H1 (cell line): Measurements from ENCODE around the gene ANXA9. TPM values are rescaled to one million over a fixed set of nuclear protein-coding genes. Genes with fewer than 3 reads are reported as not detected.
A peak's percentile ranks its signal among the peaks of the same experiment; 100 is the strongest.

Source experiments
- ATF3 ChIP-seq: IDR thresholded peaks from 2 replicates; pipeline ENCODE4 v1.6.1; 2011; ENCODE audit warnings: low read depth, mild to moderate bottlenecking, low read length; ENCODE audit not compliant: insufficient read depth
- CTCF ChIP-seq, 3 experiments: IDR thresholded peaks; 1 replicate in 2 of 3; 2 replicates in 1 of 3; pipeline versions ENCODE4 v1.5.1 to v1.6.1; 2011; ENCODE audit warnings: low read length in 3 of 3, mild to moderate bottlenecking in 3 of 3, inconsistent platforms in 2 of 3, low read depth in 1 of 3, moderate library complexity in 1 of 3; ENCODE audit not compliant: insufficient read depth in 1 of 3; ENCODE audit errors: control extremely low read depth in 1 of 3
- EP300 ChIP-seq, 2 experiments: IDR thresholded peaks; 1 replicate in 1 of 2; 2 replicates in 1 of 2; pipeline ENCODE4 v1.6.1; 2011 to 2012; ENCODE audit warnings: low read depth in 2 of 2, low read length in 2 of 2, mild to moderate bottlenecking in 2 of 2, borderline replicate concordance in 1 of 2, inconsistent platforms in 1 of 2, moderate library complexity in 1 of 2
- FOSL1 ChIP-seq: IDR thresholded peaks from 2 replicates; pipeline ENCODE4 v1.6.1; 2011; ENCODE audit warnings: mild to moderate bottlenecking, low read depth, low read length, moderate library complexity; ENCODE audit not compliant: insufficient read depth
- KDM4A ChIP-seq: IDR thresholded peaks from one replicate; pipeline ENCODE4 v1.7.1; 2012; ENCODE audit warnings: low read depth, mild to moderate bottlenecking, moderate library complexity, low read length, inconsistent platforms; ENCODE audit not compliant: severe bottlenecking
- PHF8 ChIP-seq: fragments of 200-600 bp; sonication (generic); conservative IDR thresholded peaks from 2 replicates; pipeline ENCODE4 v1.7.1; 2012; ENCODE audit warnings: low read depth, mild to moderate bottlenecking, inconsistent platforms, low read length, moderate library complexity
- SAP30 ChIP-seq: fragments of 300-600 bp; sonication (generic); IDR thresholded peaks from 2 replicates; pipeline ENCODE4 v1.7.1; 2012; ENCODE audit warnings: low read length, moderate library complexity, mild to moderate bottlenecking, inconsistent platforms; ENCODE audit not compliant: insufficient read depth, insufficient replicate concordance
- SIX5 ChIP-seq: IDR thresholded peaks from 2 replicates; pipeline ENCODE4 v1.6.1; 2011; ENCODE audit warnings: mild to moderate bottlenecking, low read depth, low read length
- TBP ChIP-seq: IDR thresholded peaks from 2 replicates; pipeline ENCODE4 v1.6.1; 2011; ENCODE audit warnings: low read depth, low read length, improper control_type of control experiment
- polyA plus RNA-seq, 7 experiments: library from polyadenylated mRNA; depleted of rRNA in 3 of 7; stranded (reverse) in 5 of 7; unstranded in 2 of 7; fragments of >200 nt in 5 of 7; fragments of 200-250 nt in 2 of 7; gene quantifications; 1 replicate in 5 of 7; 2 replicates in 1 of 7; 4 replicates in 1 of 7; pipeline versions ENCODE4 v1.2.1 to v1.2.3, GENCODE V29; 2011 to 2013; ENCODE audit warnings: missing spikeins in 2 of 7, mixed read lengths in 2 of 7
- total RNA-seq: library from RNA; stranded (reverse); fragmentation: NEBNext Ultra II Directional; extraction: Animal tissue kit (Norgen Biotek cat#: 25700); gene quantifications from 2 replicates; pipeline ENCODE4 v1.2.1, GENCODE V29; 2021
- TF ChIP-seq, protein P1 (sequence below): IDR thresholded peaks from 2 replicates; pipeline ENCODE4 v1.6.1; 2012; ENCODE audit warnings: inconsistent platforms
- TF ChIP-seq, protein P2 (sequence below): IDR thresholded peaks from 2 replicates; pipeline ENCODE4 v1.6.1; 2012; ENCODE audit warnings: low read length, inconsistent platforms

ANXA9 gene
- total and polyA plus RNA-seq, 2 of the 8 experiments (the other 6 are each of a cell fraction or from before 2014, with no cell fraction given), result 1.8 to 3.5 TPM

DNA sequence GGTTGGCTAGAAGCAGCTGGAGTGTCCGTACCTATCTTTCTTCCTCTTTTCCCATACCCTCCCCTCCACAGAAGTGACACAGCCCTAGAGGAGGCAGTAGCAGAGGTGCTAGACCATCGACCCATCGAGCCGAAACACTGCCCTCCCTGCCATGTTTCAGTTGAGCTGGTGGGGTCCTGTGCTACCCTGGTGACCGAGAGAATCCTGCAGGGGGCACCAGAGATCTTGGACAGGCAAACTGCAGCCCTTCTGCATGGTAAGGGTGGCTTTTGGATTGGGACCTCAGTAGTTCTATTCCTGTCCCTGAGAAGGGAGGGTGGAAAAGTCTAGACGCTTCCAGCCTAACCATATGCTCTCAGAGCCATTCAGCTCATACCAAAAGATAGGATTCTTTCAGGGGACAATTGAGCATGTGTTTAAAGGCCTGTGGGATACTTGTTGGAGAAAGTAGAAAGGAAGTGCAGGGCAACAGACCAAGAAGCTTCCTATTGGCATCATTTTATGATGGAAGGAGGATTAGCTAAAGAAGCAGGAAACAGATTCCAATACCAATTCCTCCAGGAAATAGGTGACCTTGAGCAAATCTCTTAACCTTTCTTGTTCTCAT lies 42.6 kb downstream of the ANXA9 start (continued):
- TF ChIP-seq KDM4A, result no peak
- no peak for TF ChIP-seq SAP30
- TF ChIP-seq, protein P1, sequence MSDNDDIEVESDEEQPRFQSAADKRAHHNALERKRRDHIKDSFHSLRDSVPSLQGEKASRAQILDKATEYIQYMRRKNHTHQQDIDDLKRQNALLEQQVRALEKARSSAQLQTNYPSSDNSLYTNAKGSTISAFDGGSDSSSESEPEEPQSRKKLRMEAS, result peak; percentile 47; the same call in 1 of the 2 replicates
- no peak for TF ChIP-seq EP300 (IDR thresholded peaks at IDR 0.05; ENCODE audit: borderline replicate concordance in 1 of 2, low read depth in 2 of 2, low read length in 2 of 2)
- no peak for TF ChIP-seq SIX5
- TF ChIP-seq TBP, result no peak
- TF ChIP-seq PHF8, result no peak
- no peak for TF ChIP-seq FOSL1
- TF ChIP-seq CTCF (IDR thresholded peaks at IDR 0.05; ENCODE audit: control extremely low read depth in 1 of 3, insufficient read depth in 1 of 3, low read depth in 1 of 3, low read length in 3 of 3), result peak; percentile 87 to 95 (median 94)
- TF ChIP-seq ATF3, result no peak
- TF ChIP-seq, protein P2, sequence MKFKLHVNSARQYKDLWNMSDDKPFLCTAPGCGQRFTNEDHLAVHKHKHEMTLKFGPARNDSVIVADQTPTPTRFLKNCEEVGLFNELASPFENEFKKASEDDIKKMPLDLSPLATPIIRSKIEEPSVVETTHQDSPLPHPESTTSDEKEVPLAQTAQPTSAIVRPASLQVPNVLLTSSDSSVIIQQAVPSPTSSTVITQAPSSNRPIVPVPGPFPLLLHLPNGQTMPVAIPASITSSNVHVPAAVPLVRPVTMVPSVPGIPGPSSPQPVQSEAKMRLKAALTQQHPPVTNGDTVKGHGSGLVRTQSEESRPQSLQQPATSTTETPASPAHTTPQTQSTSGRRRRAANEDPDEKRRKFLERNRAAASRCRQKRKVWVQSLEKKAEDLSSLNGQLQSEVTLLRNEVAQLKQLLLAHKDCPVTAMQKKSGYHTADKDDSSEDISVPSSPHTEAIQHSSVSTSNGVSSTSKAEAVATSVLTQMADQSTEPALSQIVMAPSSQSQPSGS, result no peak
